Aorta (tissue), 5 donors: ENCODE results near the gene PTPRD. TPM values are rescaled to one million over a fixed set of nuclear protein-coding genes. Genes with fewer than 3 reads are reported as not detected.
"Not testable (repeated sequence)": the region's sequence is repeated elsewhere in the genome, so short reads cannot be mapped to it uniquely, and the experiment has no call there.

ENCODE experiments used
- ATAC-seq: fragments of 200-7000 bp; cut with Tn5 transposase; one replicate; pipeline ENCODE4 v1.9.1; 2022; ENCODE audit warnings: moderate library complexity; ENCODE audit not compliant: low FRiP score
- DNase-seq, 2 donors: peaks; one replicate each; pipeline ENCODE4 v3.0.0-alpha.2; 2020
- H3K27ac ChIP-seq, 2 donors: one replicate each; pipeline ENCODE4 v1.5.1; 2013; ENCODE audit warnings: low read length in 2 of 2, mild to moderate bottlenecking in 2 of 2, moderate library complexity in 2 of 2, control low read depth in 1 of 2, inconsistent platforms in 1 of 2, low read depth in 1 of 2
- H3K27me3 ChIP-seq, 2 donors: one replicate each; pipeline ENCODE4 v1.6.1; 2013; ENCODE audit warnings: control low read depth in 1 of 2, low read length in 1 of 2, mild to moderate bottlenecking in 1 of 2, moderate library complexity in 1 of 2; ENCODE audit not compliant: insufficient read depth in 2 of 2, control insufficient read depth in 1 of 2
- H3K36me3 ChIP-seq, 2 donors: one replicate each; pipeline ENCODE4 v1.6.1; 2013; ENCODE audit warnings: control low read depth in 1 of 2, low read length in 1 of 2, mild to moderate bottlenecking in 1 of 2; ENCODE audit not compliant: insufficient read depth in 2 of 2, control insufficient read depth in 1 of 2
- H3K4me1 ChIP-seq, 2 donors: one replicate each; pipeline ENCODE4 v1.6.1; 2013; ENCODE audit warnings: low read length in 2 of 2, control low read depth in 1 of 2, mild to moderate bottlenecking in 1 of 2, moderate library complexity in 1 of 2; ENCODE audit not compliant: insufficient read depth in 2 of 2, control insufficient read depth in 1 of 2
- H3K4me3 ChIP-seq, 2 donors: one replicate each; pipeline ENCODE4 v1.5.1; 2013; ENCODE audit warnings: low read length in 2 of 2, control low read depth in 1 of 2, mild to moderate bottlenecking in 1 of 2
- H3K9me3 ChIP-seq: one replicate; pipeline ENCODE4 v1.6.1; 2013; ENCODE audit warnings: mild to moderate bottlenecking, low read length; ENCODE audit not compliant: control insufficient read depth
- WGBS, 2 donors: extraction: QIAGEN DNeasy Blood & Tissue Kit; methylation state at CpG; one replicate each; pipeline ENCODE4 v1.1.7; 2013; 5-methylcytosine and 5-hydroxymethylcytosine counted together
- intact Hi-C, 2 donors: fragments of 100-400 bp; cut with DNase I; formaldehyde crosslinking; loops; one replicate each; pipeline versions ENCODE4 v1.14.2 to v1.15.0; 2022
- polyA plus RNA-seq, 2 donors: library from polyadenylated mRNA; stranded (reverse); fragments of 200-250 nt; gene quantifications; one replicate each; pipeline ENCODE4 v1.2.3, GENCODE V29; 2013
- total RNA-seq, 2 donors: library from RNA; stranded (reverse); fragmentation: NEBNext Ultra II Directional; extraction: Animal tissue kit (Norgen Biotek cat#: 25700); gene quantifications; one replicate each; pipeline ENCODE4 v1.2.1, GENCODE V29; 2021
- donor health status: healthy with polysubstance abuse.
- donor health status: Bipolar disorder and iron deficiency.
- donor health status: DM: no; HTN: no; CAD: no.
- donor health status: DM: no; HTN: no; CAD: no.
- donor health status: DM: yes; HTN: yes; CAD: no.

The PTPRD gene
- total and polyA plus RNA-seq, 4 donors: 1.5 to 92.0 (median 29.4) TPM

GRCh38 chr9:10366171-10366779 is 246.5 kb downstream of the PTPRD start:
- H3K27ac ChIP-seq: no peak overlapping the region
- ATAC-seq (no peak), DNase-seq (no peak)
- intact Hi-C loops: no loop called here
- H3K4me3 ChIP-seq: no peak overlapping the region
- H3K4me1 ChIP-seq: no peaks in the 10 kb centered on the region
- no peaks in the 10 kb centered on the region for H3K36me3 ChIP-seq
- no peaks in the 10 kb centered on the region for H3K27me3 ChIP-seq
- WGBS, 2 donors: 38 to 40% methylated on average over 3 of the region's 3 CpGs
- peaks cover under 1% of the 10 kb centered on the region for H3K9me3 ChIP-seq

- WGBS, 2 donors: 59 to 67% methylated on average over 3 of the region's 3 CpGs
- intact Hi-C loops: no loop called here
- H3K36me3 ChIP-seq: no peaks in the 10 kb centered on the region
- H3K27me3 ChIP-seq: no peaks in the 10 kb centered on the region
- no peaks in the 10 kb centered on the region for H3K4me1 ChIP-seq
- no peak overlapping the region for H3K4me3 ChIP-seq
- DNase-seq: no peak
- H3K27ac ChIP-seq: no peak overlapping the region
- H3K9me3 ChIP-seq: no peaks in the 10 kb centered on the region
- ATAC-seq: no peak
These were observed 258.2 kb downstream of the PTPRD start for GRCh38 chr9:10354591-10354990.

GRCh38 chr9:10345621-10346020 is 267.2 kb downstream of the PTPRD start:
- ATAC-seq, H3K27me3 ChIP-seq, H3K9me3 ChIP-seq, DNase-seq, H3K4me1 ChIP-seq, H3K36me3 ChIP-seq, intact Hi-C loops, H3K27ac ChIP-seq, H3K4me3 ChIP-seq: not testable (repeated sequence)
- WGBS, 2 donors: 57 to 61% methylated on average over 5 of the region's 5 CpGs

GRCh38 chr9:10341057-10341456 is 271.7 kb downstream of the PTPRD start:
- Histone ChIP-seq H3K4me3 (no peak overlapping the region), H3K4me1 (no peaks in the 10 kb centered on the region), H3K36me3 (no peaks in the 10 kb centered on the region), H3K27me3 (no peaks in the 10 kb centered on the region), H3K27ac (no peak overlapping the region), H3K9me3 (no peaks in the 10 kb centered on the region)
- intact Hi-C loops: no loop called here
- DNase-seq (no peak), ATAC-seq (no peak)
- 88 to 93% methylated on average over 2 of the region's 2 CpGs for WGBS, 2 donors

- Histone ChIP-seq H3K27ac (no peak overlapping the region), H3K36me3 (no peaks in the 10 kb centered on the region), H3K4me3 (no peak overlapping the region), H3K4me1 (no peaks in the 10 kb centered on the region), H3K9me3 (no peaks in the 10 kb centered on the region), H3K27me3 (no peaks in the 10 kb centered on the region)
- intact Hi-C loops: no loop called here
- DNase-seq (no peak), ATAC-seq (no peak)
These were observed 273.6 kb downstream of the PTPRD start for GRCh38 chr9:10339152-10339551.

GRCh38 chr9:10331157-10331556 is 281.6 kb downstream of the PTPRD start:
- no peak for ATAC-seq

GRCh38 chr9:10282084-10282483 is 330.7 kb downstream of the PTPRD start:
- no peaks in the 10 kb centered on the region for H3K27me3 ChIP-seq
- ATAC-seq (no peak), DNase-seq (no peak)
- no peaks in the 10 kb centered on the region for H3K36me3 ChIP-seq
- intact Hi-C loops: no loop called here
- WGBS, 2 donors: 53 to 67% methylated on average over 2 of the region's 2 CpGs
- H3K4me3 ChIP-seq: no peak overlapping the region
- H3K27ac ChIP-seq: no peak overlapping the region
- no peaks in the 10 kb centered on the region for H3K9me3 ChIP-seq
- H3K4me1 ChIP-seq: no peaks in the 10 kb centered on the region

More at GRCh38 chr9:10331157-10331556, 281.6 kb downstream of the PTPRD start:
- intact Hi-C loops: no loop called here
- Histone ChIP-seq H3K4me1 (no peaks in the 10 kb centered on the region), H3K9me3 (no peaks in the 10 kb centered on the region), H3K27me3 (no peaks in the 10 kb centered on the region), H3K4me3 (no peak overlapping the region), H3K36me3 (no peaks in the 10 kb centered on the region), H3K27ac (no peak overlapping the region)
- WGBS, 2 donors: 37 to 40% methylated on average over 2 of the region's 2 CpGs
- DNase-seq: no peak

GRCh38 chr9:10274988-10275387 is 337.8 kb downstream of the PTPRD start:
- intact Hi-C loops: no loop called here
- Histone ChIP-seq H3K36me3 (no peaks in the 10 kb centered on the region), H3K4me1 (peaks cover 0 to 3% of the 10 kb centered on the region in 2 donors), H3K4me3 (no peak overlapping the region), H3K27me3 (no peaks in the 10 kb centered on the region), H3K27ac (no peak overlapping the region), H3K9me3 (no peaks in the 10 kb centered on the region)
- WGBS, 2 donors: 49 to 63% methylated on average over 1 of the region's 1 CpG
- ATAC-seq (no peak), DNase-seq (no peak)

GRCh38 chr9:10274175-10274574 is 338.6 kb downstream of the PTPRD start:
- H3K36me3 ChIP-seq: no peaks in the 10 kb centered on the region
- intact Hi-C loops: no loop called here
- H3K4me3 ChIP-seq: no peak overlapping the region
- no peak overlapping the region for H3K27ac ChIP-seq
- 3 to 4% methylated on average over 4 of the region's 4 CpGs for WGBS, 2 donors
- H3K4me1 ChIP-seq: peaks cover 0 to 3% of the 10 kb centered on the region in 2 donors
- ATAC-seq: no peak
- no peaks in the 10 kb centered on the region for H3K9me3 ChIP-seq
- DNase-seq: no peak
- no peaks in the 10 kb centered on the region for H3K27me3 ChIP-seq
